Activated T-helper 9 cell treated with anti-CD3 and anti-CD28 coated beads, Interleukin-2, amount 50 U/mL, for 16 hours (primary cell): ENCODE data around the gene SGPL1.

Experiments used
- DNase-seq: peaks from one replicate; pipeline ENCODE4 v3.0.0-alpha.2; 2020; ENCODE audit warnings: low read depth

SGPL1 gene

DNA sequence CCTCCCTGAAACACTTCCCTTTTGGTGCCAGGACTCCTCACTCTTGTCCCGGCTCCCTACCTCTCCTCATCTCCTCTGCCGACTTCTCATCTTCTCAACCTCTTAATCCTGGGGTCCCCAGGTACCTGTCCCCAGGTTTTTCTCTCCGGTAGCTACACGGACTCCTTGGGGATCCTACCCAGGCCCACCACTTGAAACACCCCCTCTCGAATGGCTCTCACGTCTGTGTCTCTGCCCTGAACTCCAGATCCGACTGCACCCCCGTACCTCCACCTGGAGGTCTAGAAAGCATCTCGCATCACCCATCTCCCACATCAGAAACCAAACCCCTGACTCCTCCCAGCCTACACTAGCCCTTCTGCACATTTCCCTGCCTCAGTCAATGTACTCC lies 35.4 kb upstream of the SGPL1 start:
- no peak for DNase-seq

DNA sequence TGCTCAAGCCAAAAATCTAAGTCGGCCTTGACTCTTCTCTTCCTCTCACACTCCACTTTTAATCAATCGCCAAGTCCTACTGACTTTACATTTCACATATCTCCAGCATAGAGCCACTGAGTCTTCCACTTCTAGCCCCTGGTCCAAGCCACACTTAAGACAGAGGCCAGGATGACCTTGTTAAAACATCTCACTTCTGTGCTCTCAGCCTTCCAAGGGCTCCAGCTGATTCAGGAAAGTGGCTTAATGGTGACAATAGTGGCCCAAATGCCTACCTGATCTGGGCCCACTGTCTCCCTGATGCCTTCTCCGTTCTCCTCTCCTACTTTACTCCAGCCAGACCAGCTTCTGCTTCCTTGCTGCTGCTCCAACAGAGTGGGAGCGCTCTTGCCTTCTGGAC lies 35.0 kb upstream of the SGPL1 start:
- no peak for DNase-seq

- no peak for DNase-seq
Observed at GRCh38 chr10:70781461-70782051, 34.2 kb upstream of the SGPL1 start.

GRCh38 chr10:70782086-70782745 lies 33.5 kb upstream of the SGPL1 start:
- no peak for DNase-seq

DNA sequence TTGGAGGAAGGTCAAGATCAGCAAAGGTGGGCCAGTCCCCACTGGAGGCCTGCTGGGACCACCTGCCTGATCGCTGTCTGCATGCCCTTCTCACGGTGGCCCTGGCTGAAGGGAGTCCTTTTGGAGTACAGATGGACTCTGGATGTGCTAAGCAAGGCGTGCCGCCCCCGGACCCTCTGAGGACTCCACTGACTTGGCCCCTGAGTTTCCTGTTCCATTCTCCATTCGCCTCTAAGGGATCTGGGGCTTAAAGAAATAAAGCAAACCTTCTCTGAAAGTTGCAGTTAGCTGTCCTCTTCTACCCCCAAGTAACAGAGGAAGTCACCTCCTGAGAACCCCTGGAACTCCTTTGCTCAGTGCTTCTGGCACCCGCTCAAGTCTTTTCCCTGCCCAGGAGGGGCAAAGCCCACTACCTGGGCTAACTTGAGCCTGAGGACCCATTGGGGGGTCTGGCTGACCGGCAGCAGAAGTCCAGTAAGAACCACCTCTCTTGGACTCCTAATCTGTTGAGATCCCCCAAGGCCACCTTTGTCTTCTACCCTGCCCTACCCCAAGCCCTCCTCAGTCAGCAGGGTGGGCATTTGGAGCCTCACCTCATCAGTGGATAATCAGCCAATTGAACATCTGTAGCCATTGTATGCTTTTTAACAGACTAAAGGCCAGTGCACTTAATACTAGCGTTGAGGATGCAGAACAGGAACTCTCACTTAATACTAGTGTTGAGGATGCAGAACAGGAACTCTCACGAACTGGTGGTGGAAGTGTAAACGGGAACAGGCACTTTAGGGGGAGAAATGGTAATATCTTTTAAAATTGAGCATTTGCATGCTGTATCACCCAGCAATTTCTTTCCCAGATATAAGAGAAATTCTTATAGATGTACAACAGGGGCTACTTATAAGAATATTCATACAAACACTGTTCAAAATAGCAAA lies 32.7 kb upstream of the SGPL1 start:
- no peak for DNase-seq

- no peak for DNase-seq
Observed at GRCh38 chr10:70784016-70784415, 31.7 kb upstream of the SGPL1 start.

DNA sequence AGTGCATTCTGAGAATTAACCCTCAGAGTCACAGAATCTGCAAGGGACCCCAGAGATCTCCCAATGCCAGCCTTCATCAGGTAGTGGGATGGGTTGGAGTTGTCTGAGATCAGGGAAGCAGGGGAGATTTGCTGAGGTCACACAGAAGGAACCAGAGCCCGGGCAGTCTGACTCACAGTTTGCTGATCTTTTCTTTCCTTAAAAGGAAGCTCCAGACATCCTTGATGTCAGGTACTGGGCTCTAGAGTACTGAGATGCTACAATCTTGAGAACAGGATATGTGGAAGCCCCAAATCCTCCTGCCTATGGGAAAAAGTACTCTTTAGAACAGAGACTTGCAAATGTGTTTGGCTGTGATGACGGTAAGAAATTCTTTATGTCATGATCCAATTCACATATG lies 31.3 kb upstream of the SGPL1 start:
- DNase-seq: no peak

GRCh38 chr10:70785190-70785589 lies 30.6 kb upstream of the SGPL1 start, which contains the start of gene TBATA:
TSS of gene TBATA (minus strand) at chr10:70785377. CDS start at chr10:70783379, 1,998 bp downstream.
- no peak for DNase-seq

GRCh38 chr10:70786799-70787415 lies 28.8 kb upstream of the SGPL1 start:
- DNase-seq: no peak

DNA sequence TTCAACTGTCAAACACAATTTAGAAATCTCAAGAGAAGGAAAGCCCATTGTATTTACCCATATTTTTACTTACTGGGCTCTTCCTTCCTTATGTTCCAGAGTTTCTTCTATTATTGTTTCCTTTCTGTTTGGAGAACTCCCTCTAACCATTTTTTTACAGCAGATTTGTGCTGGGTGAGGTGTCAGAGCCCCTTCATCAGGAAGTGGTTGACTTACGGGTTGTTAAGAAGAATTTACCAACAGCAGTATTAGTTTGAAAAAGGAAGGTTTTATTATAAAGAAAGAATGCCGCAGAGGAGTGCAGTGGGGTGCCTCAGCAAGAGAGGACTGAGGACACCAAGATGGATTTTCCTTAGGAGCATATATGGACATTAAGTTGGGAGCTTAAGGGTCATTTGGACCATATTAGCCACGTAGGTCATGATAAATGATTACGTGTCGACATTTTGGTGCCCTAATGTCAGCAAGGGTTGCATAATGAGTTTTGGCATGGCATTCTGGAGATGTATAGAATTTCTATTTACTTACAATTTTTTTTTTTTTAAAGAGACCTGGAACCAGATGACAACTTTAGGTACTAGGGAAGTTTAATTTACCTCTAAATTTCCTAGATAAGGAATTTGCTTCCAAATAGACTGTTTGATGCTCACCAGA lies 24.2 kb upstream of the SGPL1 start:
- no peak for DNase-seq

DNA sequence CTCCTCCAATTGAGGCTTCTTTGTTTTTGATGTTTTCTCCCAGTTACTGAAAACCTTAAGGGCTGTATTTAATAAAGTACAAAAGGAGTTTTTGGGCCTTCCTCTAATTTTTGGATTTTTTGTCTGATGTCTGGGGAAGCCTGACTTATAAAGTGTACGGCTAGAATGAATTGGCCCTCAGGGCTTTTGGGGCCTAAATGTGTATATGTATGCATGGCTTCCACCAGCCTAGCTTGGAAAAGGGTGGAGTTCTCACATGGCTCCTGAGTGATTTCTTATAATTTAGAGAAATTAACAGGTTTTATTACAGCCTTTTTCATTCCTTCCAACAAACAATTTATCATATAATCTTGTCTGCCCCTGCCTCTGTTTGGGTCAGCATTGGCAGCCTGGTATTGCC lies 20.1 kb upstream of the SGPL1 start:
- DNase-seq: no peak

DNA sequence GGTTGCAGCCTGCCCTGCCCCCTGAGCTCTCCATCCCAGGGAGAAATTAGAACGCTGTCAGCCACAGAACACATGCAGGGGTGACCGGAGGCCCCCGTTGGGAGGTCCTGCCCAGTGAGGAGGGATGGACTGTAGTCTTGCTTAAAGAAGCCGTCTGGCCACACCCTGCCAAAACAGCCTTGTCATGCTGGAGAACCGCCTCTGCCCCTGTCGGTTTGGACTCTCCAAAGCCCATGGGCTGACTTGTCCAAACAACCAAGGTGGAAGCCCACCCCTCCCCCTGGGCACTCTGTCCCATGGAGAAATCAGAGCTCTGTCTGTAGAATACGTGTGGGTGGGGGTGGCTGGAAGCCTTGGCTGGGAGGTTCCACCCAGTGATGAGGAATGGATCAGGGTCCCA lies 17.9 kb upstream of the SGPL1 start:
- DNase-seq: no peak

DNA sequence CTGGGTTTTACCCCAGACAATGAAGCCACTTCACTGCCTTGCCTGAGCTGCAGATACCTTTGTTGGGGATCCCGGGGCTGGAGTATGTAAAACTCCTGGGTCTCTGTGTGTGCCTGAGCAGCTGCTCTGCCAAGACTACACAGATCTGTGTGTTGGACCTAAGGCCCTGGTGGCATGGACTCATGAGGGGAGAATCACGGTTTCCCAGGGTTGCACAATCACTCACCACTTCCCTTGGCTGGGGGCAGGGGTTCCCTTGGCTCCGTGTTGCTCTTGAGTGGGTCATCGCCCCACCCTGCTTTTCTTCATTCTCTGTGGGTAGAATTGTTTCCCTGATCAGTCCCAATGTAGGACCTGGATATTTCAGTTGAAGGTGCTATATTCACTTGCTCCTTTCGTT lies 16.6 kb upstream of the SGPL1 start:
- DNase-seq: no peak

GRCh38 chr10:70801854-70802253 lies 13.9 kb upstream of the SGPL1 start:
- DNase-seq: no peak

GRCh38 chr10:70803775-70804420 lies 11.8 kb upstream of the SGPL1 start:
- no peak for DNase-seq

GRCh38 chr10:70804421-70804808 lies 11.3 kb upstream of the SGPL1 start:
- no peak for DNase-seq

GRCh38 chr10:70805619-70806215 lies 10.0 kb upstream of the SGPL1 start:
- DNase-seq: no peak

GRCh38 chr10:70806841-70807240 lies 8.9 kb upstream of the SGPL1 start:
- DNase-seq: no peak

GRCh38 chr10:70807556-70807955 lies 8.2 kb upstream of the SGPL1 start:
- no peak for DNase-seq

DNA sequence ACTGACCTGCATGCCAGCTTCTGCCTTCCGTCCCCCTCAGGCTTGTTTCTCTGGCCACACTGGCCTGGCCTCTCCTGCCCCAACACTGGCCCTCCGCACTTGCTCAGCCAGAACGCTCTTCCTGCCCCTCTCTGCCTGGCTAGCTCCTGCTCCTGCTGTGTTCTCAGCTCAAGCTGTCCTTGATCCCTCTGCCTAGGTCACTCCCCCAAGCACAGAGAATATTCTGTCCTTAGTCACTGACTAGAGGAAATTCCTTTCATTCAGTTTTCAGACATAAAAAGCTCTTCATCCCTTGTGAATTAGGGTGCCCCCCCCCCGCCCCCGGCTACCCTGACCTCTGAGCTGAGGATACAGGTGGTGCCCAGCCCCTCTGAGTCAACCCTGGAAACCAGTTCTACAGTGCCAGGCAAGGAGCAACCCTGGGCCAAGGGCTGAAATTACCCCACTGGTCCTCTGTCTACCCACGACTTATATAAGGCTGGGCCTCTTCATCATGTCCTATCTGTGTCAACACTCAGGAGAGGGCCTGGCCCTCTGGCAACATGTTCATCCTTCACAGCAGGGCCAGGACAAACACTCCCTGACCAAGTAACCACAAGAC lies 6.6 kb upstream of the SGPL1 start:
- DNase-seq: no peak

GRCh38 chr10:70809726-70810125 lies 6.0 kb upstream of the SGPL1 start:
- no peak for DNase-seq
